Measurements from ENCODE around the gene CUBN.

The CUBN gene

GRCh38 chr10:16999665-17000451 lies 129.8 kb downstream of the CUBN start:
- in situ Hi-C loops (cut with MboI; ENCODE audit: low sequenced_read_pairs), result no loop called here

DNA sequence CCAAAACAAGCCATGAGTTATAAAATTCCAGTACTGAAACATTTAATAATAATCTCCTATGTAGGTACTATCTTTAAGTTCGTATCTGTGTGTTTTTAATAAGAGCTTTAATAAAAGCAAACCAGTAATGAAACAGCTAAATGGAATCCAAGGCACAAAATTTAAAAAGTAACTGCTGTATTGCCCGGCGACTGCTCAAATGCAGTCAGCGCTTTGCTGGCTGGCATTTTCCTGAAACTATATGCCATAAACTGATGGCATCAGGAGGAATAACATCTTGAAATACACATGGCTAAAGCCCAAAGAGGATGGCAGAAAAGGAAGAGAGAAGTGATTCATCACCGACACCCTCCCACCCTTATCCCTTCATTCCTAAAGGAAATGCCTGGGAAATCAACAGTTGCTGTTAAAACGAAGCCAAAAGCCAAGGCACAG lies 133.1 kb downstream of the CUBN start:
- in situ Hi-C loops (cut with MboI; ENCODE audit: low sequenced_read_pairs), result no loop called here

DNA sequence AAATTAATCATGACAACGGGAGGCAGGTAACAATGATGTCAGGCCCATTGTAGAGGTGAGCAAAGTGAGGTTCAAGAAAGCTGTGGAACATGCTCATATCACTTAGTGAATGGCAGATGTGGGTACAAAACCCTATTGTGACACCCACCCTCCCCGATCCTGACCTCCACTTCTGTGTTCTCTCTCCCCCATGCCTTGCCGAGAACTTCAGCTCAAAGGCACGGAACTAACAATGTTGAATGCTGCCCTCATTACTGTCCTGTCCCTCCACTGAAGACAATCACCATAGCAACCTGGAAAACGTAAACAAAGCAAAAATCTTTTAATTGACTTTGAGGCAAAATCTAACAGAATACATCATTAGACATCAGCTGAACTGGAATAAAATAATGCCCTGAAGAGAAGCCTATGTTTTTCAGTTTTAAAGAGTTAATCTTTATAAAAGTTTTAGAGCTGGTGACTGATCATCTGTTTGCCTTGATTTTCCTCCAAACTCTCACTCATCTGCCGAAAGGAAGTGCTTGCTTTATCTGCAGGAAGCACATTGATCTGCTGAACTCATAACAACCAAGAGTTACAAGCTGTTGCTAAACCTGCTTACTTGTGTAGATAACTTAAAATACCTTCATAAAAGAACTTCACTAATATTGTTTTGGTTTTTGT lies 133.6 kb downstream of the CUBN start:
- in situ Hi-C loops (cut with MboI; ENCODE audit: low sequenced_read_pairs), result no loop called here

- in situ Hi-C loops (cut with MboI; ENCODE audit: low sequenced_read_pairs), result no loop called here
These were observed 136.4 kb downstream of the CUBN start for GRCh38 chr10:16993186-16993585.

DNA sequence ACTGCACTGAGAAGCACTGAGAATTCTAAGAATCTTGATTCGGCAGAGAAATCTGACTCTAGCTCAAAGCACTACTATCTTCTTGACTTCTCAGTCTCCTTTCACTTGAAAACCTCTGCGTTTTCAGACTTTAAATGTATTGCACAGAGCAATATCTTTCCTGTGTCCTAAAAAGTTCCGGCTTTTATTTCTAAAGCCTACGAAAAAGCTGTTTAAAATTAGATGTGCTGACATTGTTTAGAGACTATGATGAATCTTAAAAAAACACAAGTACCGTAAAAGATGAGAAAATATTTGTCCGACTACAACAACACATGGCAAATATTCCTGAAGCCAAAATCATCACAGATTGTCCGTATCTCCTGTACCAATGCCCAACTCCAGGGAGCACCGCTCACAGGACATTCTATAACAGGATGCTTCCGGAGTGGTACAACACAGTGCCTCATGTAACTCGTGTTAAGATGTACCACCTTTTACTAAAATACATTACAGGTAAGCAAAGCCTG lies 136.9 kb downstream of the CUBN start:
- in situ Hi-C loops (cut with MboI; ENCODE audit: low sequenced_read_pairs), result no loop called here

GRCh38 chr10:16991011-16991410 lies 138.6 kb downstream of the CUBN start:
- in situ Hi-C loops (cut with MboI; ENCODE audit: low sequenced_read_pairs), result no loop called here

- in situ Hi-C loops (cut with MboI; ENCODE audit: low sequenced_read_pairs), result no loop called here
These were observed 139.8 kb downstream of the CUBN start for GRCh38 chr10:16989826-16990293.

DNA sequence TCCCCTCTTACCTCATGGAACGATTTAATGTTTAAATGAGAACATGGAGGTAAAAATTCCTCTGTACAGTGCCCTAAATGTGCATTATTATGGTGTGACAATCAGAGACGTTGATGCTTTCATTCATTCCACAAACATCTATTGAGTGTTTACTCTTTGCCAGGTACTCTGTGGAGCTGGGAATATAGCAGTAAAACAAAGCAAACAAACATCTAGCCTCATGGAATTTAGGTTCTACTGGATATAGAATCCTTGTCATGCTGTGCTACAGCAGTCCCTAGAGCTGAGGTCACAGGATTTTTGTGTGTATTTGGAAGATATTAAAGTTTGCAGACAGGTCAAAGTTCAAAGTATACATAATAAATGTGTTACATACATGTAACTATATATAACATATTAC lies 140.7 kb downstream of the CUBN start:
- in situ Hi-C loops (cut with MboI; ENCODE audit: low sequenced_read_pairs), result no loop called here

DNA sequence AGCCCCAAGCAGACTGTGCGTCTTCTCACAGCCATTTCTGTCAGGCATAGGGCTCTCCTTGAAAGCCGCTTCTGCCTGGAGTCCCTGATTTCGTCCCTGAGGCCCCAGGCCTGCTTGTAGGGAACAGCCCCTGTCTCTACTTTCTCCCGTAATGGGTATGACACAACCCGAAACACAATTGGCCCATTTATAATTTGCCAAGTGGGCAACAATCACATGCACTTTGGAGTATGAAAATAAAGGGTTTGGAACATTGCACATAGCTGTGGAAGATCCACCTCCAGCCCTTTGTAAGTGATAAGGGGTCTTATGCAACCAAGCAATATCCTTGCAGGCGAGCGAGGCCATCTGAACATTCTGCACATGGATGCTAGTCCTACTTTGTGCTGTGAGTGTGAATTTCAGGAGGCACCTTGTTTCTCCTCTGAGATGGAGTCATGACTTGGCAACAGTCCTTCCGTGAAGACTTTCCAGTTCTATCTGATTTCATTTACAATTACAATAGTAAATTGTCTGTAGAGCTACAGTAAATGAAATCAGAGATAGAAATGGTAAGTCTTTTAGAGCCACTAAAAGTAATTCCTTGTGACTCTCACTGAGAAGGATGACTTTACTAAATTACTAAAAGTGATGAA lies 141.5 kb downstream of the CUBN start:
- in situ Hi-C loops (cut with MboI; ENCODE audit: low sequenced_read_pairs), result no loop called here

DNA sequence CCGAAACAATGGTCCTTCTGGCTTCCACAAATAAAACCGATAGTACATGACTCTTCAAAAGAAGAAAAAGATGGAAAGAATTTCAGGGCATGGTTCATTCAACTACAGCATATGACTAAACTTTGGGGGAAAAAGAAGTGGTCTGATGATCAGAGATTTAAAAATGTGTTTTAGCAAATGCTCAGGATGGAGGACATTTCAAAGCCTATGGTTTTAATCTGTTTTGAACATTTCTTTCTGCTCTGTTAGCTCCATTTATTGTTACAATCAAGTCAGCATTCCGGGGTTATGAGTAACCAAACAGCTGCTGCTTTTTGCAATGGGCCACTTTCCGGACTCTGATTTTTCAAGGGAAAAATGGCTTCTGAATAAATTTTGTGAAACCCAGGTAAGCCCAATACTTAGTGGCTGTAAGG lies 142.4 kb downstream of the CUBN start:
- in situ Hi-C loops (cut with MboI; ENCODE audit: low sequenced_read_pairs), result no loop called here

- in situ Hi-C loops (cut with MboI; ENCODE audit: low sequenced_read_pairs), result no loop called here
These were observed 143.0 kb downstream of the CUBN start for GRCh38 chr10:16986406-16987205.

DNA sequence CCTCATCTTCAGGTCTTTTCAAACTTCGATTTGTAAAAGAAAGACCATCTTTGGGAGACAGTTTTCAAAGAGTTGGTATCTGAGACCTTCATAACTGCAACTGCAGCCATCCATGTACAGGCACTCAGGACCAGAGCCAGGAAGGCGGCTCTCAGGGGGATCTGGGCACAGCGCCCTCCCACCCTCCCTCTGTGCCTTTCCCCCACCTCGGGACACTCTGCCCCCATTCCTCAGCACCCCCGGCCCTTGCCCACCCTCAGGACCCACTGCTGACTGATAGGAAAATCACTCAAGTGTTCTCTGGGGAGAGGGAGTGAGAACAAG lies 143.6 kb downstream of the CUBN start:
- in situ Hi-C loops (cut with MboI; ENCODE audit: low sequenced_read_pairs), result no loop called here

DNA sequence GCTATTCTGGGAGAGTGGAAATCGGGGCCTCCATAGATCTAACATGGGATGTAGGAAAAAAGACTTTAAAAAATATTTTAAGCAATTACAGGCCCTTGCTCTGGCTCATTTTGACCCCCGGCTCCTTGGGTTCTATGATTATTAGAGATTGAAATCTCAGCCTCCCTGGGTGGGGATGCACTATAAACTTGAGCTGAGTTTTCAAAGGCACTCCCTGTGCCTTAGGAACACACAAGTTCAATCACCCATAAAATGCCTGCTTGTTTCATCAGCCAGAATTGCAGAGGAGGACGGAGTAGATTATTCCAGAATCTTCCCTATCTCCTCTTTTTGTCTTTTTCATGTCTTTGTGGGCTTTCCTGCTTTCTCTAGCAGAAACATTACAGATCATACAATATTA lies 145.4 kb downstream of the CUBN start:
- in situ Hi-C loops (cut with MboI; ENCODE audit: low sequenced_read_pairs), result no loop called here

DNA sequence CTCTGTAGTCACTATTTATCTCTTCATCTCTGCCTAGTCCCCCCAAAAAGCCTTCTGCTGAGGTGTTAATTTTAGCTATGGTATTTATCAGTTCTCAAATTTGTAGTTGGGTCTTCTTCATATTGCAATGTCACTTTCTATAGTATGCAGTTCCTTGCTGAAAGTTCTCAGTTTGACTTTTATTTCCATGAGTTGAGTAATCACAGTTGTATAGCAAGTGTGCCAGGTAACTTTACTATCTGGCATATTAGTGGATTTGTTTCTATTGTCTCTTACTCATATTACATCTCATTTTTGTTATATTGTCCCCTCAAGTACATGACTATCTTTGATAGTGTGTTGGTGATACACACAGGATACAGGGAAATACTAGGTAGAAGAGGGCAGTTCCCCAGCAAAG lies 152.8 kb downstream of the CUBN start:
- in situ Hi-C loops (cut with MboI; ENCODE audit: low sequenced_read_pairs), result no loop called here

GRCh38 chr10:16975188-16975587 lies 154.4 kb downstream of the CUBN start:
- in situ Hi-C loops (cut with MboI; ENCODE audit: low sequenced_read_pairs), result no loop called here

DNA sequence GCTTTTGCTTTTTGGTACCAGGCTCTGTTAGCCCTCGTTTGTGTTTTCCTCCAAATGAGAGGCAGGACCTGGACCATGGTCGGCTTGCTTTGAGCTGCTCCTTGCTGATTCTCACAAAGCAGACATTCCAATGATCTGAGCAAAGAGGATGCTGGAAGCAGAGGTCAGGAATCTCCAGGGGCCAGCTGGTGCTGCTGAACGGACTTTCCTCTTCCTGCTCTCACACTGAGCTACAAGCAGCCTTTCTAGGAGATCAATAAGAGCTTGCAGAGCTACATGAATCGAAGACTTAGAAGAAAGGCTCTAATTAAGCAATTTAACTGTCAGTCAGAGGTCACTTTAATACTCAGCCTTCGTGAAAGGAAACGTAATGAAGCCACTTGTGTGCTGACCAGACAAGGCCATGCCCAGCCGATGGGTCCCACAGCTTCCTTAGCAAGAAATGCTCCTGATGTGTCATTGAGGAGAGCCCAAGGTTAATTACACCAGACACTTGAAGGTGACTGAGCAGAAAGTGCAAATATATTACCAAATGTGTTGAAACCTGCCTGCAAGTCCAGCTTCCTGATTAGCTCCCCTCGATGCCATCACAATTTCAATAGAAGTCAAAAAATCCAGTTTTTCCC lies 161.1 kb downstream of the CUBN start:
- in situ Hi-C loops (cut with MboI; ENCODE audit: low sequenced_read_pairs), result no loop called here

DNA sequence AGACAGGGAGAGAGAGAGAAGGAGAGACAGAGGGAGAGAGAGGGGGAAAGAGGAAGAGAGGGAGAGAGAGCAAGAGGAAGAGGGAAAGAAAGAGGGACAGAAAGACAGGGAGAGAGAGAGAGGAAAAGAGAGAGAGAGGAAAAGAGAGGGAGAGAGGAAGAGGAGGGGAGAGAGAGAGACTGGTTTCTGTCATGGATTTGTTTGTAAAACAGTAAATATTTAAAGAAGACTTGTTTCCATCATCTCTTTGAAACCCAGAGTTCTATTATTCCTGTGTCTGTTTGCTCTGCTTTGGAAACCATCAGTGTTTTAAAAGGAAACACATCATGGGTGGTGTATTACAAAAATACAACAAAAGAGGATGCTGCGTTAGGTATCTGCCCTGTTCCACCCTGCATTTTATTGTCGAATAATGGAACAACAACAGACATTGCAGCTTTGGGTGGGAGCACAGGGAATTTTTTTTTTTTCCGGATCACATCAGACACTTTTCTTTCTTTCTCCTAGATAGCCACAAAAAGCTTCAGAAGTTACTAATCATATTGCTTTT lies 161.7 kb downstream of the CUBN start:
- in situ Hi-C loops (cut with MboI; ENCODE audit: low sequenced_read_pairs), result no loop called here

DNA sequence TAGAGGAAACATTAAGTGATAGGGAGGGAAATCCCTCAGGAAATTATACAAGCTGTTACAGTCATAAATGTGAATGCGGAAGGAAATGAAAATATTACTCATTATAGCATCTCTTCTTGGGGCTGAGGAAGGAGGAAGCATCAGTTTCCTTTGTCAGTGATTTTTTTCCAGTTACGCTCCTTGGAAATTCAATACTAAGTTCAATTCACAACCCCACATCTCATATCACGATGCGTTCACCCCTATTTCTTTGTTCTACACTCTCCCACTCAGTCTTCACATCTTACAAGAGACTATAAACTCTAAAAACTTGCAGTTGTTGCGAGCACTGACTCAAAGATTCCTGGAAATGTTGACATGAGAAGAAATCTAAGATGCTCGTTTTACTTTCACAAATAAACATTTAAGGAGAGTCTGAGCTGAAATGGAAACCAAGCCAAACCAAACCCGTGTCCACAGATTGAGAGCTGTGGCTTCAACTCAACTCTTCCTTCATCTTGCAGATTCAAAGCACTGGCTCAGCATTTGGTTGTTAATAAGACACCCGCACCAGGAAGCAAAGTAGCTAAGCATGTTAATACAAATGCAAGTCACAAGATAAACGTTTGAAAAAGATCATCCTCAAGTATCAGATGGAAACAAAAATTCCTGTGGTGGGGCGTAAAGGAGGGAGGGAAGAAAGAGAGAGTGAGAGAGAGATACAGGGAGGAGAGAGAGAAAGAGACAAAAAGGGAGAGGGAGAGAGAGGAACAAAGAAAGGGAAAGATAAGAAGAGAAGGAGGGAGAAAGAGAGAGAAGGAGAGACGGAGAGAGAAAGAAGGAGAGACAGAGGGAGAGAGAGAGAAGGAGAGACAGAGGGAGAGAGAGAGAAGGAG lies 162.4 kb downstream of the CUBN start:
- in situ Hi-C loops (cut with MboI; ENCODE audit: low sequenced_read_pairs), result no loop called here

GRCh38 chr10:16965740-16966447 lies 163.7 kb downstream of the CUBN start:
- in situ Hi-C loops (cut with MboI; ENCODE audit: low sequenced_read_pairs), result no loop called here
